ENCODE data around the gene ADAM19. TPM values are rescaled to one million over a fixed set of nuclear protein-coding genes. Genes with fewer than 3 reads are reported as not detected.

Gene ADAM19
- total RNA-seq, 1 donor = 11.2 TPM

- no peak overlapping the region for H3K4me3 ChIP-seq (ENCODE audit: low read depth, low read length)
- no peak for TF ChIP-seq CTCF (IDR thresholded peaks at IDR 0.05; ENCODE audit: insufficient read depth, low read length)
- no peak for DNase-seq (ENCODE audit: low read depth)
Observed at GRCh38 chr5:157454273-157454672, 121.3 kb downstream of the ADAM19 start.

GRCh38 chr5:157451806-157452205 lies 123.8 kb downstream of the ADAM19 start:
- no peak overlapping the region for H3K4me3 ChIP-seq (ENCODE audit: low read depth, low read length)
- DNase-seq (ENCODE audit: low read depth) = no peak
- TF ChIP-seq CTCF (IDR thresholded peaks at IDR 0.05; ENCODE audit: insufficient read depth, low read length) = no peak

GRCh38 chr5:157450024-157450423 lies 125.6 kb downstream of the ADAM19 start:
- no peak overlapping the region for H3K4me3 ChIP-seq (ENCODE audit: low read depth, low read length)
- TF ChIP-seq CTCF (IDR thresholded peaks at IDR 0.05; ENCODE audit: insufficient read depth, low read length) = no peak
- DNase-seq (ENCODE audit: low read depth) = no peak

GRCh38 chr5:157449011-157449723 lies 126.4 kb downstream of the ADAM19 start:
- TF ChIP-seq CTCF (IDR thresholded peaks at IDR 0.05; ENCODE audit: insufficient read depth, low read length) = no peak
- DNase-seq (ENCODE audit: low read depth) = peak; percentile 47
- H3K4me3 ChIP-seq (ENCODE audit: low read depth, low read length) = no peak overlapping the region

- TF ChIP-seq CTCF (IDR thresholded peaks at IDR 0.05; ENCODE audit: insufficient read depth, low read length) = no peak
- DNase-seq (ENCODE audit: low read depth) = no peak
- no peak overlapping the region for H3K4me3 ChIP-seq (ENCODE audit: low read depth, low read length)
Observed at GRCh38 chr5:157447201-157447637, 128.4 kb downstream of the ADAM19 start.

- TF ChIP-seq CTCF (IDR thresholded peaks at IDR 0.05; ENCODE audit: insufficient read depth, low read length) = no peak
- H3K4me3 ChIP-seq (ENCODE audit: low read depth, low read length) = no peak overlapping the region
- DNase-seq (ENCODE audit: low read depth) = no peak
Observed at GRCh38 chr5:157446412-157446935, 129.1 kb downstream of the ADAM19 start.
